Stimulated activated memory B cell treated with anti-CD40 and anti-IgM and Interleukin-4, amounts not matched to agents 10 μg/mL and 1 μg/mL and 100 μg/mL, for 72 hours (primary cell): Measurements from ENCODE around the gene PACRG.

Experiments
- ATAC-seq: fragments of 150-1000 bp; cut with Tn5 transposase; 2 replicates; pipeline ENCODE4 v1.10.0; 2021
- H3K27ac Mint-ChIP-seq: one replicate; pipeline ENCODE4 v1.8.0; 2022; ENCODE audit warnings: mild to moderate bottlenecking, mixed read lengths
- H3K27me3 Mint-ChIP-seq: one replicate; pipeline ENCODE4 v1.8.0; 2022; ENCODE audit warnings: mixed read lengths
- H3K36me3 Mint-ChIP-seq: one replicate; pipeline ENCODE4 v1.8.0; 2022; ENCODE audit warnings: mixed read lengths
- H3K4me1 Mint-ChIP-seq: one replicate; pipeline ENCODE4 v1.8.0; 2022; ENCODE audit warnings: mixed read lengths
- H3K4me3 Mint-ChIP-seq: one replicate; pipeline ENCODE4 v1.8.0; 2022; ENCODE audit warnings: mild to moderate bottlenecking, moderate library complexity, mixed read lengths
- H3K9me3 Mint-ChIP-seq: one replicate; pipeline ENCODE4 v1.8.0; 2022; ENCODE audit warnings: mixed read lengths

The PACRG gene

GRCh38 chr6:162722633-162723032 is 5.1 kb upstream of the PACRG start:
- peaks cover 6% of the 10 kb centered on the region for H3K4me1 Mint-ChIP-seq
- no peak for ATAC-seq

GRCh38 chr6:162726947-162727321 is 840 bp upstream of the PACRG start:
- Mint-ChIP-seq H3K36me3 (no peaks in the 10 kb centered on the region), H3K4me3 (peak overlapping the region; percentile 87), H3K9me3 (peaks cover 3% of the 10 kb centered on the region), H3K4me1 (peaks cover 15% of the 10 kb centered on the region), H3K27ac (peak overlapping the region; percentile 87), H3K27me3 (no peaks in the 10 kb centered on the region)
- ATAC-seq = no peak

More at GRCh38 chr6:162722633-162723032, 5.1 kb upstream of the PACRG start:
- no peaks in the 10 kb centered on the region for H3K27me3 Mint-ChIP-seq
- H3K4me3 Mint-ChIP-seq = no peak overlapping the region
- H3K36me3 Mint-ChIP-seq = peaks cover 7% of the 10 kb centered on the region
- H3K9me3 Mint-ChIP-seq = peaks cover 3% of the 10 kb centered on the region
- H3K27ac Mint-ChIP-seq = no peak overlapping the region

- no peaks in the 10 kb centered on the region for H3K27me3 Mint-ChIP-seq
- ATAC-seq = no peak
- H3K4me1 Mint-ChIP-seq = peaks cover 15% of the 10 kb centered on the region
- peak overlapping the region; percentile 87 for H3K27ac Mint-ChIP-seq
- peaks cover 3% of the 10 kb centered on the region for H3K9me3 Mint-ChIP-seq
- peak overlapping the region; percentile 87 for H3K4me3 Mint-ChIP-seq
- no peaks in the 10 kb centered on the region for H3K36me3 Mint-ChIP-seq
These were observed 423 bp downstream of the PACRG start for GRCh38 chr6:162728197-162728596.

GRCh38 chr6:162728706-162729105 is 932 bp downstream of the PACRG start:
- Mint-ChIP-seq H3K36me3 (no peaks in the 10 kb centered on the region), H3K4me3 (no peak overlapping the region), H3K27me3 (no peaks in the 10 kb centered on the region), H3K9me3 (peaks cover 3% of the 10 kb centered on the region), H3K27ac (peak overlapping the region; percentile 87), H3K4me1 (peaks cover 19% of the 10 kb centered on the region)
- no peak for ATAC-seq

GRCh38 chr6:162730502-162730901 is 2.7 kb downstream of the PACRG start:
- no peaks in the 10 kb centered on the region for H3K36me3 Mint-ChIP-seq
- no peaks in the 10 kb centered on the region for H3K27me3 Mint-ChIP-seq
- H3K9me3 Mint-ChIP-seq = peaks cover 3% of the 10 kb centered on the region
- peaks cover 21% of the 10 kb centered on the region for H3K4me1 Mint-ChIP-seq
- no peak overlapping the region for H3K27ac Mint-ChIP-seq
- ATAC-seq = no peak
- no peak overlapping the region for H3K4me3 Mint-ChIP-seq

GRCh38 chr6:162733489-162733888 is 5.7 kb downstream of the PACRG start:
- no peak overlapping the region for H3K27ac Mint-ChIP-seq
- no peak overlapping the region for H3K4me3 Mint-ChIP-seq
- H3K4me1 Mint-ChIP-seq = peaks cover 7% of the 10 kb centered on the region
- H3K9me3 Mint-ChIP-seq = peaks cover 3% of the 10 kb centered on the region
- no peaks in the 10 kb centered on the region for H3K27me3 Mint-ChIP-seq
- no peaks in the 10 kb centered on the region for H3K36me3 Mint-ChIP-seq
- ATAC-seq = no peak

- Mint-ChIP-seq H3K4me3 (no peak overlapping the region), H3K4me1 (peaks cover 6% of the 10 kb centered on the region), H3K36me3 (no peaks in the 10 kb centered on the region), H3K27ac (no peak overlapping the region), H3K27me3 (peaks cover 11% of the 10 kb centered on the region), H3K9me3 (no peaks in the 10 kb centered on the region)
- ATAC-seq = no peak
These were observed 9.2 kb downstream of the PACRG start for GRCh38 chr6:162736961-162737360.

- Mint-ChIP-seq H3K9me3 (no peaks in the 10 kb centered on the region), H3K27me3 (no peaks in the 10 kb centered on the region), H3K4me1 (no peaks in the 10 kb centered on the region), H3K36me3 (no peaks in the 10 kb centered on the region), H3K27ac (no peak overlapping the region), H3K4me3 (no peak overlapping the region)
- no peak for ATAC-seq
These were observed 23.0 kb downstream of the PACRG start for GRCh38 chr6:162750776-162751175.

- Mint-ChIP-seq H3K9me3 (no peaks in the 10 kb centered on the region), H3K27ac (no peak overlapping the region), H3K4me1 (no peaks in the 10 kb centered on the region), H3K4me3 (no peak overlapping the region), H3K27me3 (no peaks in the 10 kb centered on the region), H3K36me3 (no peaks in the 10 kb centered on the region)
- no peak for ATAC-seq
These were observed 23.6 kb downstream of the PACRG start for GRCh38 chr6:162751211-162751859.

GRCh38 chr6:162753775-162754174 is 26.0 kb downstream of the PACRG start:
- Mint-ChIP-seq H3K4me3 (no peak overlapping the region), H3K9me3 (no peaks in the 10 kb centered on the region), H3K27me3 (no peaks in the 10 kb centered on the region), H3K27ac (no peak overlapping the region), H3K4me1 (no peaks in the 10 kb centered on the region), H3K36me3 (no peaks in the 10 kb centered on the region)
- no peak for ATAC-seq

GRCh38 chr6:162770136-162770535 is 42.4 kb downstream of the PACRG start:
- H3K36me3 Mint-ChIP-seq = no peaks in the 10 kb centered on the region
- no peaks in the 10 kb centered on the region for H3K4me1 Mint-ChIP-seq
- peaks cover 12% of the 10 kb centered on the region for H3K27me3 Mint-ChIP-seq
- no peak overlapping the region for H3K4me3 Mint-ChIP-seq
- H3K27ac Mint-ChIP-seq = no peak overlapping the region
- H3K9me3 Mint-ChIP-seq = no peaks in the 10 kb centered on the region
- no peak for ATAC-seq

- H3K27me3 Mint-ChIP-seq = peaks cover 12% of the 10 kb centered on the region
These were observed 43.2 kb downstream of the PACRG start for GRCh38 chr6:162770955-162771354.

GRCh38 chr6:162772466-162772865 is 44.7 kb downstream of the PACRG start:
- H3K9me3 Mint-ChIP-seq = no peaks in the 10 kb centered on the region
- ATAC-seq = no peak
- H3K4me1 Mint-ChIP-seq = no peaks in the 10 kb centered on the region
- peaks cover 12% of the 10 kb centered on the region for H3K27me3 Mint-ChIP-seq
- H3K27ac Mint-ChIP-seq = no peak overlapping the region
- H3K4me3 Mint-ChIP-seq = no peak overlapping the region
- no peaks in the 10 kb centered on the region for H3K36me3 Mint-ChIP-seq

More at GRCh38 chr6:162770955-162771354, 43.2 kb downstream of the PACRG start:
- Mint-ChIP-seq H3K36me3 (no peaks in the 10 kb centered on the region), H3K4me3 (no peak overlapping the region), H3K27ac (no peak overlapping the region), H3K4me1 (no peaks in the 10 kb centered on the region), H3K9me3 (no peaks in the 10 kb centered on the region)
- ATAC-seq = no peak

GRCh38 chr6:162773996-162774395 is 46.2 kb downstream of the PACRG start:
- no peak for ATAC-seq
- H3K4me1 Mint-ChIP-seq = no peaks in the 10 kb centered on the region
- H3K27me3 Mint-ChIP-seq = peaks cover 12% of the 10 kb centered on the region
- no peaks in the 10 kb centered on the region for H3K36me3 Mint-ChIP-seq
- H3K9me3 Mint-ChIP-seq = peaks cover 2% of the 10 kb centered on the region
- no peak overlapping the region for H3K27ac Mint-ChIP-seq
- no peak overlapping the region for H3K4me3 Mint-ChIP-seq

GRCh38 chr6:162777091-162777490 is 49.3 kb downstream of the PACRG start:
- ATAC-seq = no peak
- no peak overlapping the region for H3K4me3 Mint-ChIP-seq
- no peaks in the 10 kb centered on the region for H3K36me3 Mint-ChIP-seq
- H3K4me1 Mint-ChIP-seq = no peaks in the 10 kb centered on the region
- no peak overlapping the region for H3K27ac Mint-ChIP-seq
- no peaks in the 10 kb centered on the region for H3K27me3 Mint-ChIP-seq
- H3K9me3 Mint-ChIP-seq = peaks cover 16% of the 10 kb centered on the region

- ATAC-seq = no peak
- H3K4me1 Mint-ChIP-seq = no peaks in the 10 kb centered on the region
These were observed 50.8 kb downstream of the PACRG start for GRCh38 chr6:162778603-162779002.

More at GRCh38 chr6:162778603-162779002, 50.8 kb downstream of the PACRG start:
- Mint-ChIP-seq H3K27ac (no peak overlapping the region), H3K27me3 (no peaks in the 10 kb centered on the region), H3K9me3 (peaks cover 16% of the 10 kb centered on the region), H3K36me3 (no peaks in the 10 kb centered on the region), H3K4me3 (no peak overlapping the region)
